Bronchial epithelial cell (primary cell): Measurements from ENCODE around the gene CUBN. TPM values are rescaled to one million over a fixed set of nuclear protein-coding genes. Genes with fewer than 3 reads are reported as not detected.

Experiments used
- DNase-seq: peaks from one replicate; pipeline ENCODE4 v3.0.0-alpha.2; 2010; ENCODE audit warnings: low read depth
- FAIRE-seq: peaks from 2 replicates; lab custom pipeline; 2011; peaks lifted over from hg19 to GRCh38; lab: Jason Lieb, UNC
- H3K27me3 ChIP-seq: 2 replicates; pipeline ENCODE4 v1.5.1; 2011; ENCODE audit warnings: low read length; ENCODE audit not compliant: control insufficient read depth, insufficient read depth
- H3K36me3 ChIP-seq: 2 replicates; pipeline ENCODE4 v1.5.1; 2011; ENCODE audit warnings: low read length; ENCODE audit not compliant: control insufficient read depth, insufficient read depth
- H3K4me3 ChIP-seq: 2 replicates; pipeline ENCODE4 v1.5.1; 2011; ENCODE audit warnings: mild to moderate bottlenecking, low read depth, low read length, control low read depth
- CTCF ChIP-seq: IDR thresholded peaks from 2 replicates; pipeline ENCODE4 v1.5.1; 2011; ENCODE audit warnings: mild to moderate bottlenecking, moderate library complexity, low read length, control low read depth, inconsistent platforms; ENCODE audit not compliant: insufficient read depth, severe bottlenecking
- total RNA-seq: library from RNA; depleted of rRNA; stranded (reverse); fragments of >200 nt; gene quantifications from 2 replicates; pipeline ENCODE4 v1.2.1, GENCODE V29; 2014

The CUBN gene
- total RNA-seq, 1 donor from 2014 or later: 0.53 TPM

GRCh38 chr10:16966991-16967865 is 162.4 kb downstream of the CUBN start:
- Histone ChIP-seq H3K27me3 (no peaks in the 10 kb centered on the region), H3K36me3 (no peaks in the 10 kb centered on the region), H3K4me3 (no peak overlapping the region)
- DNase-seq (no peak), FAIRE-seq (no peak)
- no peak for TF ChIP-seq CTCF

GRCh38 chr10:16965740-16966447 is 163.7 kb downstream of the CUBN start:
- FAIRE-seq (no peak), DNase-seq (peak; percentile 86)
- Histone ChIP-seq H3K36me3 (no peaks in the 10 kb centered on the region), H3K27me3 (no peaks in the 10 kb centered on the region), H3K4me3 (no peak overlapping the region)
- no peak for TF ChIP-seq CTCF

- FAIRE-seq (no peak), DNase-seq (no peak)
- no peak for TF ChIP-seq CTCF
- no peak overlapping the region for H3K4me3 ChIP-seq
- H3K36me3 ChIP-seq: no peaks in the 10 kb centered on the region
- H3K27me3 ChIP-seq: no peaks in the 10 kb centered on the region
Observed at GRCh38 chr10:16965344-16965616, 164.3 kb downstream of the CUBN start.

GRCh38 chr10:16964576-16965343 is 164.9 kb downstream of the CUBN start:
- H3K4me3 ChIP-seq: no peak overlapping the region
- H3K36me3 ChIP-seq: no peaks in the 10 kb centered on the region
- DNase-seq (no peak), FAIRE-seq (no peak)
- H3K27me3 ChIP-seq: no peaks in the 10 kb centered on the region
- TF ChIP-seq CTCF: no peak

GRCh38 chr10:16960551-16960950 is 169.1 kb downstream of the CUBN start:
- DNase-seq: no peak
- Histone ChIP-seq H3K27me3 (no peaks in the 10 kb centered on the region), H3K4me3 (no peak overlapping the region), H3K36me3 (no peaks in the 10 kb centered on the region)
- no peak for TF ChIP-seq CTCF
- FAIRE-seq: no peak
